BJ (cell line): ENCODE measurements around the gene KRT4. TPM values are rescaled to one million over a fixed set of nuclear protein-coding genes. Genes with fewer than 3 reads are reported as not detected.

ENCODE experiments used
- CTCF ChIA-PET: fragments of 350-600 bp; formaldehyde crosslinking; extraction: SDS; loops from one replicate; lab custom pipeline; 2021; ENCODE audit warnings: antibody characterized with exemption, inconsistent platforms; lab: Yijun Ruan, JAX
- POLR2A ChIA-PET: fragments of 300-600 bp; sonication (Branson Sonifier 250); formaldehyde crosslinking; extraction: SDS; loops from one replicate; lab custom pipeline; 2021; ENCODE audit warnings: antibody characterized with exemption; lab: Charles Lee
- DNase-seq: peaks from one replicate; pipeline ENCODE4 v3.0.0-alpha.2; 2011; ENCODE audit warnings: low read depth
- H3K27me3 ChIP-seq: 2 replicates; pipeline ENCODE4 v1.6.0; 2011; ENCODE audit warnings: low read length; ENCODE audit not compliant: control insufficient read depth, insufficient read depth
- H3K36me3 ChIP-seq: 2 replicates; pipeline ENCODE4 v1.5.1; 2011; ENCODE audit warnings: low read length; ENCODE audit not compliant: control insufficient read depth, insufficient read depth
- H3K4me3 ChIP-seq: 2 replicates; pipeline ENCODE4 v1.5.1; 2011; ENCODE audit warnings: low read depth, mild to moderate bottlenecking, control low read depth, low read length
- polyA plus RNA-seq: library from polyadenylated mRNA; depleted of rRNA; stranded (reverse); fragments of >200 nt; gene quantifications from 2 replicates; pipeline ENCODE4 v1.2.3, GENCODE V29; 2011
- TF ChIP-seq, protein P1 (sequence below): IDR thresholded peaks from 2 replicates; pipeline ENCODE4 v1.5.1; 2011; ENCODE audit warnings: low read depth, mild to moderate bottlenecking, control low read depth, inconsistent platforms, low read length, moderate library complexity; ENCODE audit not compliant: insufficient read depth

The KRT4 gene
- polyA plus RNA-seq, 1 experiment, result 0.12 TPM

DNA sequence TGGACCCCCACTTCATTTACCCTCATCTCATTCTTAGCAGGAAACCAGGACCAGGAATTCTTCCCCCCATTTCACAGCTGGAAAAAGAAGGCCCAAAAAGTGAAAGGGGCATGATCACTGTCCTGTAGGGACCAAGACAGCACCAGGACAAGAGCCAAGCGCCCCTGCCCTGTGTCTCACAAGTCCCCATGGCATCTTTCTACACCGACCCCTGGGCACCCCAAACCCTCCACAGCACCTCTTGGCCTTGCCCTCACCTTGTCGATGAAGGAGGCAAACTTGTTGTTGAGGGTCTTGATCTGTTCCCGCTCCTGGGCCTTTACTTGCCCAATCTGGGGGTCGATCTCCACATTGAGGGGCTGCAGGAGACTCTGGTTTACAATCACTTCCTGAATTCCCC lies 37.5 kb downstream of the KRT4 start:
- ChIA-PET CTCF (interaction anchor here (0.6 to 1.6 kb wide), 3 partner anchors 10 to 17 kb away, joined by 3 to 5 read pairs (median 3); no protein-coding TSS in a partner anchor), POLR2A (no interaction called here)
- TF ChIP-seq, protein P1, sequence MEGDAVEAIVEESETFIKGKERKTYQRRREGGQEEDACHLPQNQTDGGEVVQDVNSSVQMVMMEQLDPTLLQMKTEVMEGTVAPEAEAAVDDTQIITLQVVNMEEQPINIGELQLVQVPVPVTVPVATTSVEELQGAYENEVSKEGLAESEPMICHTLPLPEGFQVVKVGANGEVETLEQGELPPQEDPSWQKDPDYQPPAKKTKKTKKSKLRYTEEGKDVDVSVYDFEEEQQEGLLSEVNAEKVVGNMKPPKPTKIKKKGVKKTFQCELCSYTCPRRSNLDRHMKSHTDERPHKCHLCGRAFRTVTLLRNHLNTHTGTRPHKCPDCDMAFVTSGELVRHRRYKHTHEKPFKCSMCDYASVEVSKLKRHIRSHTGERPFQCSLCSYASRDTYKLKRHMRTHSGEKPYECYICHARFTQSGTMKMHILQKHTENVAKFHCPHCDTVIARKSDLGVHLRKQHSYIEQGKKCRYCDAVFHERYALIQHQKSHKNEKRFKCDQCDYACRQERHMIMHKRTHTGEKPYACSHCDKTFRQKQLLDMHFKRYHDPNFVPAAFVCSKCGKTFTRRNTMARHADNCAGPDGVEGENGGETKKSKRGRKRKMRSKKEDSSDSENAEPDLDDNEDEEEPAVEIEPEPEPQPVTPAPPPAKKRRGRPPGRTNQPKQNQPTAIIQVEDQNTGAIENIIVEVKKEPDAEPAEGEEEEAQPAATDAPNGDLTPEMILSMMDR, result no peak
- Histone ChIP-seq H3K4me3 (no peak overlapping the region), H3K27me3 (peaks cover 9% of the 10 kb centered on the region), H3K36me3 (no peaks in the 10 kb centered on the region)
- DNase-seq, result no peak

DNA sequence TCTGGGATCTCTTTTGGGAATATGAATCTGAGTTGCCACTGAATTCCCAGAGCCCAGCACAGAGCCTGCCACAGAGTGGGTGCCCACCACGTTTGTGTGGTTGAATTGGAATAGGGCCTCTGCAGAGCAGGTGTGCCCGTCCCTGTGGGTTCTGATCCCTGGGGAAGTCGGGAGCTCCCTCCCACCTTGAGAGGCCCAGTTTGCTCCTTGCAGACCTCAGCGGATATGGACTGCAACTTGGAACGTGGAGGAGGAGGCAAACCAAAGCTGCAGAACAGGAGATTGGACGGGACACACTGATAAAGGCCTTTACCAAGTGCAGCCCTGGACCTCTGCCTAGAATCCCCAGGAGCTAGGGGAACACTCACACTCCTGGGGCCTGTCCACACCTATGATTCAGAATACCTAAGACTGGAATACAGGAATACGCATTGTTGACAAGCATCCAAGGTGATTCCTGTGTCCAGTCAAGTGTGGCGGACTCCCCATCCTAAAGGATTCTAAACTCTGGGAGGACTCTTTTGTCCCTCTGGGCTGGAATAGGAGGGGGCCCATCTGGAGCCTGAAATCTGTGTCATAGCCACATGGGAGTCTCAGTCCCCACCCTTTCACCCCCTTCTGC lies 39.2 kb downstream of the KRT4 start:
- no peak overlapping the region for H3K4me3 ChIP-seq

DNA sequence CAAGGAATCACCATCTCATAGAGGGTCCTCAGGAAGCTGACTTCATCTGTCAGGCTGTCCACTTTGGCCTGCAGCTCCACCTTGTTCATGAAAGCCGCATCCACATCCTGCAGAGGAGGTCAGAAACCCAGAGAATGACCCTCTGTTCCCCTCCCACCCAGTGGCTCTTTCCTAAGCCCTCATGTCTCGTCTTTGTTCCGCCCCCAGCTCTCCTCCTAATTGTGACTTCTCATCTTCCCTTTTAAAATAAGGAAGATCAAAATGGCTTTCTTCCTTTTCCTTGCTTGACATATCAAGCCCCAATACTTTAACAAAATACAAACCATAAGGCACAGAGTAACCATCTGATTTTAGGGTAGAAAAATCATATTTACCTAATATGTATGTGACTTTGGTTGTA lies 41.1 kb downstream of the KRT4 start:
- no peak overlapping the region for H3K4me3 ChIP-seq
- TF ChIP-seq, protein P1, result no peak
- DNase-seq, result no peak
- peaks cover 6% of the 10 kb centered on the region for H3K27me3 ChIP-seq
- no peaks in the 10 kb centered on the region for H3K36me3 ChIP-seq
- POLR2A ChIA-PET, result no interaction called here
- CTCF ChIA-PET, result interaction anchor here (1.4 kb wide), 1 partner anchor 106 kb away, joined by 3 read pairs; no protein-coding TSS in a partner anchor

More for the DNA sequence above, 39.2 kb downstream of the KRT4 start:
- CTCF ChIA-PET, result interaction anchor here (0.5 to 1.6 kb wide), 2 partner anchors 15 to 157 kb away, joined by 3 to 5 read pairs; no protein-coding TSS in a partner anchor
- no peaks in the 10 kb centered on the region for H3K36me3 ChIP-seq
- TF ChIP-seq, protein P1, result no peak
- no peak for DNase-seq
- peaks cover 7% of the 10 kb centered on the region for H3K27me3 ChIP-seq
- POLR2A ChIA-PET, result no interaction called here

DNA sequence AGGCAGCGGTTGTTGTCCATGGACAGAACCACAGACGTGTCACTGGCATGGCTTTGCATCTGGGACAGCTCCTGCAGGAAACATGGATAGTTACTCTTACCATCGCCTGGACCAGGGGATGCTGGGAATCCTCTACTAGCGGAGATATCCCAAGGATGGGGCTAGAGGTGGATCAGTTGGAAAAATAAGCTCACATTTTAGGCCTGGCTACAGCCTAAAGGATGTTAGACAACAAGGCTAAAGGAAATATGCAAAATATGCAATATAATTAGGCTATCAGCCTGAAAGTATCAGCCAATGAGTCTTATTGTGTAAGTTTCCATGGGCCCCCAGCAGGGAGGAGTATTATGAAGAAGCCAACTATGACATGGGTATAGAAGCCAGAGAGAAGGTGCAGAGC lies 41.7 kb downstream of the KRT4 start:
- Histone ChIP-seq H3K27me3 (peaks cover 5% of the 10 kb centered on the region), H3K36me3 (no peaks in the 10 kb centered on the region)
- CTCF ChIA-PET, result interaction anchor here (1.4 kb wide), 1 partner anchor 107 kb away, joined by 3 read pairs; no protein-coding TSS in a partner anchor

DNA sequence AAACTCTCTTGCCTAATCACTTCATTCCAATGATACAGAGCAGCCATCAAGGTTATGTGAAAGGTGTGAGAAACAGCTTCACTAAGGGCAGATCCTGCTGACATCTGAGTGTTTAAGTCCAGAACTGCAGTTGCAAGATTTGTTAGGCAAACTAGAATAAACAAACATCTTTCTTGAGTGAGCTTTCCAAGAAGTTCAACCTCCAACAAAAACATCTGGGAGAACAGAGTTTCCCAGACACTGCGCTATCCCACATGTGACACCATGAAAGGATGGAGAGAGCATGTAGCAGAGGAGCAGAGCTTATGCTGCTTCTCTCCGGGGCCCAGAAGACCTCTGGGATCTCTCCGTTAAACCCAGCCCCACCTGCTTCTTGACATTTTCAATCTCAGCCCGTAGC lies 42.4 kb downstream of the KRT4 start:
- POLR2A ChIA-PET, result no interaction called here
- DNase-seq, result no peak
- CTCF ChIA-PET, result no interaction called here
- H3K4me3 ChIP-seq, result no peak overlapping the region
- peaks cover 5% of the 10 kb centered on the region for H3K27me3 ChIP-seq
- TF ChIP-seq, protein P1, result no peak
- no peaks in the 10 kb centered on the region for H3K36me3 ChIP-seq

More for the DNA sequence above, 41.7 kb downstream of the KRT4 start:
- TF ChIP-seq, protein P1, result no peak
- no peak overlapping the region for H3K4me3 ChIP-seq
- no peak for DNase-seq
- POLR2A ChIA-PET, result interaction anchor here (0.6 kb wide), 1 partner anchor 26 kb away, joined by 4 read pairs; no protein-coding TSS in a partner anchor
